ENCODE measurements around the gene NPNT.

DNA sequence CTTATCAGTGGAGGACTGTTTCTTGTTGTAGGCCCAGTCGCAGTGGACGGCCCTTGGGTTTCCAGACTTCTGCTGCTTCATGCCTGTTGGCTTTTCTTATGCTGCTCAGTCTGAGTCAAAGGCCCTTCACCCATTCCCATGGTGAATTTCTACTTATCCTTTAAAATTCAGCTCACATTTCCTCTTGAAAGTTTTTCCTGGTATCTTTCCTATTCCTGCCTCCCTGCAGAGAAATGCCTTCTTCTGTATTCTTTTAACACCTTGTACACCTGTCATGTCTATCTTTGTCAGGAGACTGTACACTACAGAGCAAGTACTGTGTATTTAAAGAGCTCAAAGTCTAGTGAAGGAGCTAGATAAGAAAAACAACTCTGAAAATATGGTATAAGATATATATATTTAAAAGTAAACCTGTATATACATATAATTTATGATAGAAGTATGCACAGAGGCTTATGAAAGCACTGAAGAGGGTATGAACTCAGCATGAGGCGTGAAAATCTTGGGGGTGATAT lies 22.0 kb downstream of the NPNT start:
- TF ChIP-seq, protein P1, sequence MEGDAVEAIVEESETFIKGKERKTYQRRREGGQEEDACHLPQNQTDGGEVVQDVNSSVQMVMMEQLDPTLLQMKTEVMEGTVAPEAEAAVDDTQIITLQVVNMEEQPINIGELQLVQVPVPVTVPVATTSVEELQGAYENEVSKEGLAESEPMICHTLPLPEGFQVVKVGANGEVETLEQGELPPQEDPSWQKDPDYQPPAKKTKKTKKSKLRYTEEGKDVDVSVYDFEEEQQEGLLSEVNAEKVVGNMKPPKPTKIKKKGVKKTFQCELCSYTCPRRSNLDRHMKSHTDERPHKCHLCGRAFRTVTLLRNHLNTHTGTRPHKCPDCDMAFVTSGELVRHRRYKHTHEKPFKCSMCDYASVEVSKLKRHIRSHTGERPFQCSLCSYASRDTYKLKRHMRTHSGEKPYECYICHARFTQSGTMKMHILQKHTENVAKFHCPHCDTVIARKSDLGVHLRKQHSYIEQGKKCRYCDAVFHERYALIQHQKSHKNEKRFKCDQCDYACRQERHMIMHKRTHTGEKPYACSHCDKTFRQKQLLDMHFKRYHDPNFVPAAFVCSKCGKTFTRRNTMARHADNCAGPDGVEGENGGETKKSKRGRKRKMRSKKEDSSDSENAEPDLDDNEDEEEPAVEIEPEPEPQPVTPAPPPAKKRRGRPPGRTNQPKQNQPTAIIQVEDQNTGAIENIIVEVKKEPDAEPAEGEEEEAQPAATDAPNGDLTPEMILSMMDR (IDR thresholded peaks at IDR 0.05) = no peak
- TF ChIP-seq EP300 (IDR thresholded peaks at IDR 0.05) = no peak
